Activated CD4-positive, CD25-positive, alpha-beta regulatory T cell treated with anti-CD3 and anti-CD28 coated beads, Interleukin-2, amount 50 U/mL, for 72 hours (primary cell): ENCODE results near the gene GAD2.

ENCODE experiments used
- DNase-seq: peaks from one replicate; pipeline ENCODE4 v3.0.0; 2021

Gene GAD2

DNA sequence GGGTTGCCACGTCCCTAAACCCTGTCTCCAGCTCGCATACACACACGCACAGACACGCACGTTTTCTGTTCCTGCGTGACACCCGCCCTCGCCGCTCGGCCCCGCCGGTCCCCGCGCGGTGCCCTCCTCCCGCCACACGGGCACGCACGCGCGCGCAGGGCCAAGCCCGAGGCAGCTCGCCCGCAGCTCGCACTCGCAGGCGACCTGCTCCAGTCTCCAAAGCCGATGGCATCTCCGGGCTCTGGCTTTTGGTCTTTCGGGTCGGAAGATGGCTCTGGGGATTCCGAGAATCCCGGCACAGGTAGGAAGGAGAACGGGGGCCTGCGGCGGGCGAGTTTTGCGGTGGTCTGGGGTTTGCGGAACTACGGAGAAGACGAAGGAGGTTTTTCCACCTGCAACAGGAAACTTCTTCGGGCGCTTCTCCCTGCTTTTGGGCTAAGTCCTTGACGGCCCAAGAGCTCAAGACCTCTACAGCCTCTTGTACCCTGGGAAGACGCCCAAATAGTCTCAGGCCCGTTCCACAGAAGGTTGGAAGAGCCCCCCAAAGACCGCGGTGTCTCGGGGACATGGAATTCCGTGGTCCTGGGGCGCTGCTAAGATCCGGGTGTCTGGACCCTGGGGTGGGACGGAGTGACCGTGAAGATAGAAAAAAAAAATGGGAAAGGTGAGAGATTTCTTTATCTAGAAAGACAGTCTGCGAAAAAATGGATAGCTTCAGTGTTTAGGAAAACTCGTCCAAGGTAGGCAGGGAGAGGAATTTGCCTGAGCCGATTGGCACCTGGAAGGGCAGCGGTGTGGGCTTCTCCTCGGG is at the start of gene GAD2:
Gene GAD2 (plus strand): TSS at position 190 of the 811 bp plus-strand sequence. CDS start 36 bp downstream, at position 226.
- DNase-seq, result no peak

DNA sequence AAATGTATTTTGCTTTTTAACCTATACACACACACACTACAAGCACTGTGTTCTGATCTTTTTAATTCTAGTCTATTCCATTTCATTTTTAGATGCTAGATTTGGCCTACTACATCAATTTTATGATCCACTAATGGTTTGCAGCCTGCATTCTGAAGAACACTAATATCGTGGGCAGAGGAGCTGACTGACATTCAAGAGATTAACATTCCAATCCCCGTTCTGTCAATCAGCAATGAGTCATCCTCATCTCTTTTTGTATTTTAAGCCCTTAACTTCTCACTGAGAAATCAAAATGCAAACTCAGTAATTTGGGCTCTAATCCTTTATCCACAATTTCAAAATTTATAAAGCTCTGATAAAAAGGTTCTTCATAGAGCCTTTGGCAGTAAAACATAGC is 47.1 kb upstream of the GAD2 start:
- no peak for DNase-seq

DNA sequence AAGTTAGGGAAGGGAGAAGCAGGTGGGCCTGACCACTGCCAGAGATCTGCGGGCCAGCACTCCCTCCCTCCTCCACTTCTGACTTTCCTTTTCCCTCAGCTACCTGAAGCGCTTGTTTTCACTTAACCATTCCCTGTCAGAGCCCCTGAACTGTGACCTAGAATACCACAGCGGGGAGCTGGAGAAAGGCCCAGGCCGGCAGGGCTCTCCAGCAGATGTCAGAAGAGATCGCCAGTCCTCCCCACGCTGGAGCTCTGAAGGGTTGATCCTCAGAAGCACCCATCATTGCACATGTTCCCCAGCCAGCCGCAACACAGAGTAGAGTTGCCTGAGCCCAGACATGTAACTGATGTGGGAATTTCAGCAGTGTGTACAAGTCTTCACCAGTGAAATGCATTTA is 44.4 kb upstream of the GAD2 start:
- no peak for DNase-seq

DNA sequence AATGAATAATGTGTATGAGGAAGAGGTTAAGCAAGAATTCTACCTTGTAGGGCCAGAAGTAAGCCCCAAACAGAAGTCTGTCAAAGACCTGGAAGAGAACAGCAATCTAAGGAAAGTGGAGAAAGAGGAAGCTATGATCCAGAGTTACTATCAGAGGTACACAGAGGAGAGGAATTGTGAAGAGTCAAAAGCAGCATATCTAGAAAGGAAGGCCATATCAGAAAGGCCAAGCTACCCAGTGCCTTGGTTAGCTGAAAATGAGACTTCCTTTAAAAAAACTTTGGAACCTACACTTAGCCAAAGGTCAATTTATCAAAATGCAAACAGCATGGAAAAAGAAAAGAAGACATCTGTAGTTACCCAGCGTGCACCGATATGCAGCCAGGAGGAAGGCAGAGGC is 42.7 kb upstream of the GAD2 start:
- no peak for DNase-seq

DNA sequence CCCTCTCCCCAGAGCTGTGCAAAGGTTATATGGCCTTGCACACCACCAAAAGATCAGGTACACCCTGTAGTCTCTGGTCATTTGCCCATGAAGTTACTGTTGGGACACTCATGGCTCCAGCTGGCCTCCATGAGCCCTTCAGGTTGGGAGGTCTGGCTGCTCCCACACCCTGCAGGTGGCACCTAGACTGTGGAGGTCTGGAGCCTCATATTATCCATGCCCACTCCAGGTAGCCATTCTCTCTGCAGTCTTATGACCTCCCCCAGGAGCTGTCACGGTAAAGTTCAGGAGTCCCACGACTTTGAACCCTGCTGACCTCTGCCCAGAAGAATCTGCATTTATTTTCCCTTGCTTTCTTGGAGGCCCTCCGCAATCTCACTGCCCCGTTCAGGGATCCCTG is 39.2 kb upstream of the GAD2 start:
- no peak for DNase-seq

DNA sequence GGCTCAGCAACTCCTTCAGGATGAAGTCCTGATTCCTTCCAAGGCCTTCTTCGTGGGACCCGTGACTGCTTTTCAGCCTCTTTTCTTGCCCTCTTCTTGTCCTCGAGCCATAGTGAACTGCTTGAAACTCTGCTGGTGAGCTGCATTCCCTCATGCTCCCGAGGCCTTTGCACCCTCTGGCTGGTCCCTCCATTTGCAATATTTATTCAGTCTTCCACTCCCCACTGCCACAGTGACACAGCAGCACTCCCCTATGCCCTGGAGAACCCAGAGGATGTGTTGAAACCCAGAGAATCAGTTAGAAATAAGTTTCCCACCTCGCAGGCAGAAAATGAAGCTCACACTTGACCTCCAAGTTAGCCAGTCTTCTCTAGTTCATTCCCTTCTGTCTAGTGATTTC is 22.3 kb upstream of the GAD2 start:
- DNase-seq, result no peak

DNA sequence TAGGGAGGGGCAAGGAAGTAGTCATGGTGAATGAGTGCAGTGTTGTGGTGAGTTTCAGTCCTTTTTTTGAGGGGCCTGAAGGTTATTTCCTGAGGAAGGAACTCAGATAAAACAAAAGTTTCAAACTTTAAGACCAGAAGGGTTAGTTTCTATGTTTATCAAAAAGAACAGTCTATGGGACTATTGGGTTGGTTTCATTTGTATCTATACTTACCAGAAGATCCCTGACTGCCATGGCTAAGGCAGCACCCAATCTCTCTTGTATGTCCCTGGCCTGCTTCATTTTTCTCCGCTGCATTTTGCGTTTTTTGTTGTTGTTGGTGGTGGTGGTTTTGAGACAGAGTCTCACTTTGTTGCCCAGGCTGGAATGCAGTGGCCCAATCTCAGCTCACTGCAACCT is 19.3 kb upstream of the GAD2 start:
- DNase-seq, result no peak

DNA sequence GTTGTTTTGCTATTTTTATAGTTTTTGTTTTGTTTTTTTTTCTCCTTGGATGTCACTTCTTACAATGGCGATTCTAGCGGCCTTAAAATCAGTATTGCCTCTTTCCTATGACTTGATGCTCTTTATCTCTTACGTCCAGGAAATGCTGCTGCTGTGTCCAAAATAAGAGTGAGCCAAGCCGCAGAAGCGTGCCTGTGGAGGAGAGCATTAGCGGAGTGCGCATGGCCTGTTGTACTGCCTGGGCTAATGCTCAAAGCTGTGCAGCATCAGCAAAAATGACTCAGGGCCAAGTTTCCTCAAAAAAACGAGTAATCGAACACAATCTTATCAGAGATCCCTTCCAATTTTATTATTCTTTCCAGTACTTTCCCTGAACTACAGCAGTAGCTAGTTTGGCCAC is 18.5 kb upstream of the GAD2 start:
- no peak for DNase-seq

DNA sequence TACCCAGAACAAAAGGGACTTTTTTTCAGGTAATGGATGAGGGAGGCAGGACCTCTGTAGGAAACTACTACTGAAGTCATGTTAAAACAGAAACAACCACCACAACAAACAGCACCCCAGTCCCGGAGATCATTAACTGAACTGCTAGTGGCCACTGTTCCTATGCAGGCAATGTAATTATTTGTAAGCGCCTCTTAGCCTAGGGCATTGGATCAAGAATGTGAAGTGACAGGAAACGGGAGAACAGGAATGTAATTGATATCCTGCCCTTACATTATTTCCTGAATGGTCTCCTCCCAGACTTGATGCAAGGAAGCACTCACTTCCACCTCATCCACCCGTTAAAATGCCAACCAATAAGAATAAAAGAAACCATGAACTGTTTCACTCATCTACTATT is 16.7 kb upstream of the GAD2 start:
- no peak for DNase-seq

DNA sequence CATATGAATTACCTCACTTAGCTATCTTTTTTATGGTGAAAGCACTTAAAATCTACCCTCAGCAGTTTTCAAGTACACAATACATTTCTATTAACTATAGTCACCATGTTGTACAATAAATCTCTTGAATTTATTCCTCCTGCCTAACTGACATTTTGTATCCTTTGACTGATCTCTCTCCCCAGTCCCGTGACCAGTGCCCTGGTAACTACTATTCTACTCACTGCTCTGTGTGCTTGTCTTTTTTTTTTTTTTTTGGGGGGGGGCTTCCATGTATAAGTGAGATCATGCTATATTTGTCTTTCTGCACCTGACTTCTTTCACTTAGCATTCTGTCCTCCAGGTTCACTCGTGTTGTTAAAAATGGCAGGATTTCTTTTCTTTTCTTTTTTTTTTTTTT is 11.4 kb upstream of the GAD2 start:
- no peak for DNase-seq

DNA sequence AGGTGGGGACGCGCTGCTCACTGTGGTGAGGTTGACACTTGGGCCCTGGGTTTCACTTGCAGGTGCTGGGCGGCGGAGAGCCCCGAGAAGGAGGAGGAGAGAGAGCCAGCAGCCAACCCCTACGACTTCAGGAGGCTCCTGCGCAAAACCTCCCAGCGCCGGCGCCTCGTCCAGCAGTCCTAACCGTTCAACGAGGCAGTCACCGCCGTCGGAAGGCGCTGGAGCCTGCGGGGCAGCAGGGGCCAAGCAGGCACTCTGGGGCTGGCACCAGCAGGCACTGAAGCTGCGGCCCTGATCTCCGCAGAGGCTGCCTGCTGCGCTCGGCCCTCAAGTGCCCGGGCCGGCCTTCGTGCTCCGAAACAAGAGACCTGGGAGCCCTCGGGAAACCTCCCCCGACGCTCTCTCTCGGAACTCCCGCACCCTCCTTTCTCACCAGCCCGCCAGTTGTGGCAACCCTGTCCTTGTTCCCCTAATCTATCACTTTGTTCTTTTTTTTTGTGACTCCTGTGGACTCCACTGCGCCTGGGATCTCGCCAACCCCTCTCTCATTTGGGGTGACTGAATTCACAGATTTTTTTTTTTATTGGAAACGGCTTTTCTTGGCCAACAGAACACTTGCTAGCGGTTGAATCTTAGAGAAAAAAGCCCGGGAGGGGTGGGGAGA is 4.7 kb upstream of the GAD2 start:
- no peak for DNase-seq

DNA sequence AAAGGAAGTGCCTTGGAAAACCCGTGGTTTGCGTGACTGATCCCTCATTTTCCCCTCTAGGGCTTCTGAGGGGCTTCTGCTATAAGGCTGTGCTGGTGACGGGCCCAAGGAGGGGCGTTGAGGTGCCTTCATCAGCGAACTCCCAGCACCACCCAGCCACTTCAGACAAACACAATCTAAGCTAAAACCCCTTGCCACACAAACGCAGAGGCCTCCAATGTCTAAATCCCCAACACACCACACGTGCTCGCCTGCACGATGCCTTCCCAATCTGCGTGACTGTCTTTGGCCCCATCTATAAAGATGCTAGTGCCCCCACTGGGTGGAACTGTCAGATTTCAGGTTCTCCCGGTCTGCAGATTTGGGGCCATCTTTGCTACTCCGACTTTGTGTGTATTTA is 4.1 kb upstream of the GAD2 start:
- no peak for DNase-seq

DNA sequence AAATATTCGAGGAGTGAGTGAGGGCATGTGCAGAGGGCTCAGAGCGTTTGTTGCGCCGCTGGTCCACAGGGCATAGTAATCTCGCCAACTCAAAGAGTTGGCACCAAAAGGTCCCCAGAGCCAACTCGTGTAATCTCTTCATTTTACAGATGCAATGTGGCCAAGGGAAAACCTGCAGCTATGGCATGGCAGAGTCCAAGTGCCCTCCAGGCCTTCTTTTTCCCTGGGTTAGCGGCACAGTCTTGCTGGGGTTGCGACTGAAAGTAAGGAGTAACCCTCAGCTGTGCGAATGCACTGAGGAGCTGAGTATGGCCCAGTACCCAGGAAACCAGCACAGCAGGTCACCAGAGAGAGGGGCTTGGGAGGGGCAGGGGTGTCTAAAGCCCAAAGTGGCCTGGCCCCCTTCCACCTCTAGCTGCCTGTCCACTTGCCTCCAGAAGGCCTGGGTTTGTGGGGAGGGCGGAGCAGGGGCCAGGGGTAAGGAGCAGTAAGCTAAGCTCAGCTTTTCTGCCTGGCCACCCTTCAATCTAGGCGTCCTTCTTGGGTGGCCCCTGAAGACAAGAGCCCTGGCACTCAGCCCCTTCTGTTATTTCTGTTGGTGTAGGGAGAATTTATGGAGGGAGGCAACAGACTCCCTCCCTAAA is 3.3 kb upstream of the GAD2 start:
- DNase-seq, result no peak

DNA sequence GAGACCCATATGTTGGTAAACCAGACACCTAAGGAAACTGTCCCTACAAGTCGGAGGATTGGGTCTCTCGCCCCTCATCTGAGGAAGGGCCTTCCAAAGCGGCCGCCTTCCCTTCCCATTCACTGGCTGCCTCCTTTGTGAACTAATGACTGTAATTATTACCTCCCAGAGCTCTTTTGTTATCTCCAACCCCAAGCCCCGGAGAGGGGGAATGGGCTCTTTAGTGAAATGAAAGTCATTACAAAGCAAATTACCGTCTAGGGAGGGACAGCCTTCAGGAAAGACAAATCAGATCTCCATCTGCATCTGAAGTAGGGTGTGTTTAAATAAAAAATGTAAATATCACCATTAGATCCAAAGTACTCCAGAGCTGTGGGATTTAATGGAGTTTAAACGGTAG is 2.6 kb upstream of the GAD2 start:
- no peak for DNase-seq

DNA sequence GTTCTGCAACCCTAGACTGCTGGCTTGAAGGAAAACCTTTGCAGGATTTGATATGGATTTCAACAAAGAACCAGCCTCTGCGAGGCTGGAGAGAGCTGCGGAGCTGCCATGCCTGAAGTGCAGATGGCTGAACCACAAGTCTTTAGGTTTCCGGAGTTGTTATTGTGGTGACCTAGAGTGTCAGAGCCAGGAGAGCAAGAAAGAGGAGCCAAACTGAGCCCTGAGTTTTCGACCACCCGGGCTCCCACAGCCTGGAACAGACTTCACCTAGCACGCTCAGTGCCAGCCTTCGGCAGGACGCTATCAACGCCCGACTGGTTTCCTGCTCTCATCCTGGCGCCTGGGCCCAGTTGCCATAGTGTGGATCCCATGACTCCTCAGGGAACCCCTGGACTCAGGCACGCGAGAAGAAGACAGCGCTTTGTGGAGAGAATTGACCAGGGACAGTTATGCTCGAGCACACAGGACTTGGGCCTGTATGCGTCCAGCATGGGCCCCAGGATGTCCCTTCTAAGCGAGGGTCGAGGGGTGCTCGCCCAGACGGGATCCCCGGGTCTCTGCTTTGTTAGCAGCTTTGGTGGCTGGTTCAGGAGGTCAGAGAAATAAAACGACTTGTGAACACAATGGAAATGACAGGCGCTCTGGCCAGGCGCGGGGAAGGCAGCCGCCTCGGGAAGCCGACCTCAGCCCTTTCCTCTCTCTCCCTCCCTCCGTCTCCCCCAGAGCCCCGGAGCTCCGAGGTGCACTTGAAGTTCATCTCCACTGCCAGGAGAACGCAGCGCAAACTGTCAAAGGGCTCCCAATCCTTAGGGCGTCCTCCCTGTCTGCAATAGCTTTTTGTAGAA is 1.8 kb upstream of the GAD2 start:
- no peak for DNase-seq

DNA sequence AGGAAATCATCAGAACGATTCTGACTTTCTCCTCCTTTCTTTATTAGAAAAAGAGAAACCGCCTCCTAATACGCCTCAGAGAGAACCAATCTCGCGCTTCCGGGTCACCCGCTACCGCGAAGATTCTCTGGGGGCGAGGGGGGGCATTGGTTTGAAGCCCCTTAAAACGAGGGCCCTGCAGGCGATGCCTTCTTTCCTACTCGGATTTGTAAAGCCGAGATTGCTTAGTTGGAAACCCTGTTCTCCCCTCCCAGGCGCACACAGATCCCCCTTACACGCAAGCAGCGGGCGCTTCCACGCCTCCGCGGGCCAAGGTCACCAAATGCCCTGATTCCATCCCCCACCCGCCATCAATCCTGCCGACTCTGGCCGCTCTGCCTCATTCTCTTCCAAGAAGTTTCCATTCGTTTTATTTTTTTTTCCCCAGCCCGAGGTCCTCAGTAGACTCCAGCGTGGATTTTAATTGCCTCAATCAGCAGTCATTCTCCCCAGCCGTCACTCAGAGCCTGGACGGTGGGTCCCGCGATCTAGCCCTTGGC is 1.1 kb upstream of the GAD2 start:
- no peak for DNase-seq

DNA sequence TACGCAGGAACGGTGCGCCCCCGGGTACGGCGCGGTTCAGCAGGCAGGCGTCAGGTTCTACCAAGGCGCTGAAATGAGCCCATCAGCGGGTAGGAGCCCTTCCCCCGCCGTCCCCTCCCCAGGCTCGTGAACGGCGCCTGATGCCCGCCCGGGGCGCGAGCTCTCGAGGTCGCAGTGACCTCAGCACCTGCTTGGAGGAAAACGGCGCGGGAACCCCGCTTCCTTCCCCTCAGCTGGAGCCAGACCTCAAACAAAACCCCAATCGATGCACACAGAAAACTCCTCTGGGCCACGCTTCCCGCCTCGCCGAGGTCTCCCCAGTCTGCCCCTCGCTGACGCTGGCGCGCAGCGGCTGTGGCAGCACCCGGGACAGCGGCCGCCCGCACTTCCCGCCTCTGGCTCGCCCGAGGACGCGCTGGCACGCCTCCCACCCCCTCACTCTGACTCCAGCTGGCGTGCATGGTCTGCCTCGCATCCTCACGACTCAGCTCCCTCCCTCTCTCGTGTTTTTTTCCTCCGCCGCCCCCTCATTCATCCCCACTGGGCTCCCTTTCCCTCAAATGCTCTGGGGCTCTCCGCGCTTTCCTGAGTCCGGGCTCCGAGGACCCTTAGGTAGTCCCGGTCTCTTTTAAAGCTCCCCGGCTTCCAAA is 514 bp upstream of the GAD2 start:
- DNase-seq, result no peak

DNA sequence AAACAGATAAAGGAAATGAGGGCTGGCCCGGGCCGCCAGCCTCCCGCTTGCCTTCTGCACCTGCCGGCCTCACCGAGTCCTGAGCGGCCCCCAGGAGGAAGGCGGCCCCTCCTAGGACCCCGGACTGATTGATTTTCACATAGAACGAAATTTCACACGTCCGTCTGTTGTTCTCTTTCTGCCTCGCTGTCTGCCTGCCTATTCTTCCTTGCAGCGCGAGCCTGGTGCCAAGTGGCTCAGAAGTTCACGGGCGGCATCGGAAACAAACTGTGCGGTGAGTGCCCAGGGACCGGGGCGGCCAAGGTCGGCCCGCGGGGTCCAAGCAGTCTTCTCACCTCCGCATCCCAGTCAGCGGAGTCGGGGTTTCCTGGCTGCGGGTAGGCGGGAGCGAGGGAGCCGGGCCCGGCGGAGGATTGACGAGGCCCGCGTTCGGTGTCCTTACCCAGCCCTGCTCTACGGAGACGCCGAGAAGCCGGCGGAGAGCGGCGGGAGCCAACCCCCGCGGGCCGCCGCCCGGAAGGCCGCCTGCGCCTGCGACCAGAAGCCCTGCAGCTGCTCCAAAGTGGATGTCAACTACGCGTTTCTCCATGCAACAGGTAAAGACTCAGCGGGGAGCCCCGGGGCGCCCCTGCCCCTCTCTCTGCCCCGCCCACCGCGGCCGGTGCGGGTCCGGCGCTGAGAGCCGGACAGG is 967 bp downstream of the GAD2 start:
- no peak for DNase-seq

DNA sequence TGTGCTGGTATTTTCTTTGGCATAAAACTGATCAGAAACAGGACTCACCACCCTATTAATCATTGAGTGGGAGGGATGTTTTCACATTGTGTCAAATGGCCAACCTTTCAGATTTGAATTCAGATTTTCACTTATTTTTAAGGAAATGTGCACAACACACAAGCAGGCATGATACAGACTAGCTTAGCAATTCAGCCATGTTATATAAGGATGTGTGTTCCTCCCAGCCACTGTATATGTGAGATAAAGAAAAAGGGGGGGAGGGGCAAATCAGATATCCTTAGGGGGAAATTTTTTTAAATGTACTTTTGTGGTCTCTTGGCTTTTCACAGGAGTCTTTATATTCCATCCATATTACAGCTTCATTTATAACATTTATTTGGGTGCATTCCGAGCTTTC is 3.1 kb downstream of the GAD2 start:
- DNase-seq, result no peak

DNA sequence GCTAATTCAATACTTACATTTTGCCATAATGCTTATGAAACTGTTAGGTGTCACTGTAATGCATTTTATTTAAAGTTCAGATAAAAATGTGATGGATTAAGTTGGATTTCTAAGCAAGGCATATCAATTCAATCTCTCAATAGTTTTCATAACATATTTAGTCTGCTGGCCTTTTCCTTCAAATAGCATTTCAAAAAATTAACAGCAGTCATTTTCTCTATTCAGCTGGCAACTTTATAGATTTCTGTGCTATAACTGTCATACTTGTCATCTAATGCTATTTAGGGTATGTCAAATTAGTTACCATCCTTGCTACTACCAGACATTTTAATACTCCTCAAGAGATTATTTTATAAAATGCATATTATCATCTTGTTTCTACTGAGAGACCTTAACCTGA is 4.3 kb downstream of the GAD2 start:
- no peak for DNase-seq

DNA sequence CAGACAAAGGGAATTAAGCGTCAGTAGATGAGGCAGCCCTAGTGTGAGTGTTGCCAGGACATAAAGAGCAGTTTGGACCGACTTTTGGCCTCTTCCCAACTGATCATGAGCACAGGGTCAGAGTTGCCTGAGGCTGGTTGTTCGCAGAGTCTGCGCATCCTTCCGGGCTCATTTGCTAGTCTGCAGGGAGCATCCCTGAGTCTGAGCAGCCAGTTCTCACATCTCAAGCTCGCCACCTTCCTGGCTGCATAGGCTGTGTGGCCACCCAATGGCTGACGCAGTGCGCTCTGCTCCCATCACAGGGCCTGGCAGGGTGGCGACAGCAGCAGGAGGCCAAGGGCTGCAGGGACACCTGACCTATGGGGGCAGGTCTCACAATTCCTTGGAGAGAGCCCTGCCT is 5.0 kb downstream of the GAD2 start:
- DNase-seq, result no peak

DNA sequence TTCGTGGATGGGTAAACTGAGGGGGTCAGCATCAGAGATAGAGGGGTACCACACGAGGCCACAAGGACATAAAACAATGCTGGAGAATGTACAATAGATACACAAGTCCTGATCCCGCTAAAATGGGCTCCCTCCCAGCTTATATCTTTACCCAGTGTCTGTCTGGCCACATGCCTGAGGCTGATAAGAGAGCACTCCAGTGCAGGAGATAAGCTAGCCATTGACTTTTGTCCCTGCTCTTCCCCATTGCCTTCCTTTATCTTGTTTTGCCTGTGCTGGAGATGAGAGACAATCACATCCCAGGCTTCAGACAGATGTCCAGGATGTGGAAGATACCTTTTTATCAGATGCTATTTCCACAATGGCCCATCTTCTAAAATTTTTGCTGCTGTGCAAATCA is 6.0 kb downstream of the GAD2 start:
- DNase-seq, result no peak
